Ovary (tissue), 9 donors: Measurements from ENCODE around the gene PHC2. TPM values are rescaled to one million over a fixed set of nuclear protein-coding genes. Genes with fewer than 3 reads are reported as not detected.

ENCODE experiments used
- DNase-seq, 5 donors: peaks; one replicate each; pipeline ENCODE4 v3.0.0-alpha.2; 2019 to 2020
- H3K27ac ChIP-seq, 2 donors: fragments of 200-600 bp; one replicate each; pipeline versions ENCODE4 v1.5.1 to v1.8.0; 2019 to 2022
- H3K27me3 ChIP-seq: fragments of 200-600 bp; one replicate; pipeline ENCODE4 v1.8.0; 2022
- H3K36me3 ChIP-seq: fragments of 200-600 bp; sonication (generic); one replicate; pipeline ENCODE4 v1.5.1; 2019
- H3K4me1 ChIP-seq: one replicate; pipeline ENCODE4 v1.8.1; 2013; ENCODE audit warnings: mild to moderate bottlenecking, moderate library complexity; ENCODE audit not compliant: insufficient read depth
- H3K4me3 ChIP-seq: fragments of 200-600 bp; sonication (generic); one replicate; pipeline ENCODE4 v1.5.1; 2017
- H3K9me3 ChIP-seq, 2 donors: fragments of 200-600 bp in 1 of 2; sonication (generic) in 1 of 2; one replicate each; pipeline versions ENCODE4 v1.5.1 to v1.8.1; 2013 to 2019; ENCODE audit warnings: mild to moderate bottlenecking in 1 of 2, moderate library complexity in 1 of 2
- EP300 ChIP-seq: sonication (generic); formaldehyde crosslinking; IDR thresholded peaks from one replicate; pipeline ENCODE4 v1.6.1; 2017; ENCODE audit warnings: antibody characterized with exemption
- POLR2A ChIP-seq: fragments of 450-650 bp; IDR thresholded peaks from one replicate; pipeline ENCODE4 v1.6.1; 2017; ENCODE audit warnings: antibody characterized with exemption, mild to moderate bottlenecking, moderate library complexity
- WGBS, 3 donors: extraction: QIAGEN DNeasy Blood & Tissue Kit in 1 of 3; methylation state at CpG; one replicate each; pipeline versions ENCODE4 v1.1.5 to v1.1.7; 2013 to 2017; 5-methylcytosine and 5-hydroxymethylcytosine counted together
- intact Hi-C, 4 donors: fragments of 100-400 bp; cut with DNase I; formaldehyde crosslinking; loops; one replicate each; pipeline versions ENCODE4 v1.11.0 to v1.15.1; 2022 to 2023
- polyA plus RNA-seq, 2 donors: library from polyadenylated mRNA; stranded (reverse); fragments of 200-250 nt in 1 of 2; fragments of 350-450 nt in 1 of 2; fragmentation: Illumina TruSeq in 1 of 2; extraction: RNeasy Lipid Tissue Mini Kit (QIAGEN cat#74804) in 1 of 2; gene quantifications; one replicate each; pipeline ENCODE4 v1.2.3, GENCODE V29; 2013 to 2014
- total RNA-seq, 7 donors: library from RNA; depleted of rRNA in 2 of 7; stranded (reverse); fragments of >200 nt in 2 of 7; fragmentation: NEBNext Ultra II Directional in 3 of 7; extraction: Animal tissue kit (Norgen Biotek cat#: 25700) in 3 of 7; gene quantifications; one replicate each; pipeline versions ENCODE4 v1.1.0 to v1.2.4, GENCODE V29; 2016 to 2023
- TF ChIP-seq, protein P1 (sequence below), 3 donors: fragments of 450-650 bp in 2 of 3; fragments of 200-600 bp in 1 of 3; IDR thresholded peaks; one replicate each; pipeline versions ENCODE4 v1.5.1 to v1.8.0; 2016 to 2022; ENCODE audit warnings: antibody characterized with exemption in 3 of 3, mild to moderate bottlenecking in 1 of 3
- donor health status: DM: no; HTN: no; CAD: no; lungs with moderate emphysema.
- donor health status: DM: no; HTN: no; CAD: no.
- donor health status: Bipolar disorder and iron deficiency.
- donor health status: DM: yes; HTN: yes; CAD: no.
- donor health status: DM: no; HTN: no; CAD: no.
- donor health status: DM: yes; HTN: yes; CAD: no.

Gene PHC2
- total and polyA plus RNA-seq, 9 donors: 52.3 to 101 (median 85.5) TPM

DNA sequence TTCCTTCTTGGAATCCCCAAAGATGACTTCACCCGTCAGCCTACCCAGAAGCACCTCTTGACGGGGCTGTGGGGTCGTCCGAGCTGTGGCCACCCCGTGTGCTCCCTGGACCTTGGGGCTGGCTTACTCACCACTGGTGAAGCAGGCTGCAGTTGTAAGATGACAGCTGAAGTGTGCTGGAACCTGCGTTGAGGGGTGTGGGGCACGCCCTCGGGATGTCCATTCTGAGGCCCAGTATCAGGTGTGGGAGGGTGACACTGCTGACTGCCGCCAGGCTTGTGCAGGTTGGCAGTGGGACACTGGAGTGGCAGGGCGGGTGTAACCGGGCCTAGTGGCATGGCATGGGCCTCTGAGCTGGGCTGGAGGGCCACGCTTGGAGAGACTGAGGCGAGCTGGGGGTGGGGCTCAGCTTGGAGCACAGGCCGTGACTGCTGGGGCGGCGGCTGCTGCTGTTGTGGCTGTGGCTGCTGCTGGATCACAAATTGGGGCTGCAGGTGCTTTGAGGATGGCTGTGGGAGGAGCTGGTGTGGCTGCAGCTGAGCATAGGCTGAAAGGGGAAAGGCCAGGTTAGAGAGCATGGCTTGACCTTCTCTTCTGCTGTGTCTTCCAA is 76.1 kb downstream of the PHC2 start:
- Histone ChIP-seq H3K27me3 (no peaks in the 10 kb centered on the region), H3K36me3 (no peaks in the 10 kb centered on the region), H3K4me1 (peaks cover 3% of the 10 kb centered on the region), H3K9me3 (no peaks in the 10 kb centered on the region), H3K4me3 (no peak overlapping the region), H3K27ac (no peak overlapping the region)
- TF ChIP-seq EP300 (no peak), POLR2A (no peak)
- TF ChIP-seq, protein P1, sequence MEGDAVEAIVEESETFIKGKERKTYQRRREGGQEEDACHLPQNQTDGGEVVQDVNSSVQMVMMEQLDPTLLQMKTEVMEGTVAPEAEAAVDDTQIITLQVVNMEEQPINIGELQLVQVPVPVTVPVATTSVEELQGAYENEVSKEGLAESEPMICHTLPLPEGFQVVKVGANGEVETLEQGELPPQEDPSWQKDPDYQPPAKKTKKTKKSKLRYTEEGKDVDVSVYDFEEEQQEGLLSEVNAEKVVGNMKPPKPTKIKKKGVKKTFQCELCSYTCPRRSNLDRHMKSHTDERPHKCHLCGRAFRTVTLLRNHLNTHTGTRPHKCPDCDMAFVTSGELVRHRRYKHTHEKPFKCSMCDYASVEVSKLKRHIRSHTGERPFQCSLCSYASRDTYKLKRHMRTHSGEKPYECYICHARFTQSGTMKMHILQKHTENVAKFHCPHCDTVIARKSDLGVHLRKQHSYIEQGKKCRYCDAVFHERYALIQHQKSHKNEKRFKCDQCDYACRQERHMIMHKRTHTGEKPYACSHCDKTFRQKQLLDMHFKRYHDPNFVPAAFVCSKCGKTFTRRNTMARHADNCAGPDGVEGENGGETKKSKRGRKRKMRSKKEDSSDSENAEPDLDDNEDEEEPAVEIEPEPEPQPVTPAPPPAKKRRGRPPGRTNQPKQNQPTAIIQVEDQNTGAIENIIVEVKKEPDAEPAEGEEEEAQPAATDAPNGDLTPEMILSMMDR (IDR thresholded peaks at IDR 0.05): no peak
- intact Hi-C loops: no loop called here
- 91% methylated on average over 16 of the region's 16 CpGs for WGBS, 3 donors
- no peak for DNase-seq

DNA sequence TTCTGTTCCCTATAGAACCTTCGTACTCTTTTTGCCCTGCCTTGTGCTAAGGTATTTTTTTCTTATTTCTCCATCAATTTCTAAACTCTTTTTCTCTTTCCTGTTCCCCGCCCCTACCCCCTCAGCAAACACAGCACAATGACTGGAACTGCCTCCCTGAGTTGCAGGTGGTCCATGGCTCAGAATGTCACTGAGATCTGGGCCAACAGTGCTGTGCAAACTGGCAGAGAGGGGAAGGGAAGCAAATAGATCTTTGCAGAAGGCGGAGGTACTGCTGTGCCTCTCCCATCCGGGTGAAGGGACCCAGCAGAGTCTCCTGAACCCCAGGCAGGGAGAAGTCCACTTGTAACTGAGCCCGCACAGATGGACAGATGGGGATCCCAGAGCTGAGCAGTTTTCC is 77.4 kb downstream of the PHC2 start:
- Histone ChIP-seq H3K4me3 (no peak overlapping the region), H3K9me3 (no peaks in the 10 kb centered on the region), H3K27ac (no peak overlapping the region), H3K4me1 (peaks cover 3% of the 10 kb centered on the region), H3K36me3 (no peaks in the 10 kb centered on the region), H3K27me3 (no peaks in the 10 kb centered on the region)
- no peak for TF ChIP-seq POLR2A
- TF ChIP-seq, protein P1 (IDR thresholded peaks at IDR 0.05): no peak
- no peak for TF ChIP-seq EP300
- intact Hi-C loops: no loop called here
- WGBS, 3 donors: 90 to 93% (median 92%) methylated on average over 5 of the region's 5 CpGs
- no peak for DNase-seq

DNA sequence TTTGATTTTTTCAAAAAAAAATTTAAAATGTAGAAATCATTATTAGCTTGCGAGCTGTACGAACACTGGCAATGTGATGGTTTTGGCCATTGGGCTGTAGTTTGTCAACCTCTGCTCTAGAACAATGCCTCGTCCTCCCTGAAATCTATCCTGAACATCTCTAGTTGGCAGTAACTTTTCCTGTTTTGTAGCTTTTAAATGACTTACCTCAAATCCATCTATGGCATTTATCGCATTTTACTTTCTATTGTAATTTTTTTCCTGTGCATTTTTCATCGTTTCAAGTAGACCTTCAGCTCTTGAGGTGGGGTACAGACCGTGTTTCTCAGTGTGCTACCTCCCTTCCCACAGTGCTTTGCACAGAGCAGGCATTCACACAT is 79.6 kb downstream of the PHC2 start:
- TF ChIP-seq, protein P1 (IDR thresholded peaks at IDR 0.05): no peak
- TF ChIP-seq EP300 (no peak), POLR2A (no peak)
- no peaks in the 10 kb centered on the region for H3K36me3 ChIP-seq
- DNase-seq: no peak
- WGBS, 3 donors: 87 to 91% (median 89%) methylated on average over 6 of the region's 6 CpGs
- H3K4me3 ChIP-seq: no peak overlapping the region
- intact Hi-C loops: no loop called here
- H3K9me3 ChIP-seq: no peaks in the 10 kb centered on the region
- H3K27ac ChIP-seq: no peak overlapping the region
- peaks cover 12% of the 10 kb centered on the region for H3K4me1 ChIP-seq
- no peaks in the 10 kb centered on the region for H3K27me3 ChIP-seq

DNA sequence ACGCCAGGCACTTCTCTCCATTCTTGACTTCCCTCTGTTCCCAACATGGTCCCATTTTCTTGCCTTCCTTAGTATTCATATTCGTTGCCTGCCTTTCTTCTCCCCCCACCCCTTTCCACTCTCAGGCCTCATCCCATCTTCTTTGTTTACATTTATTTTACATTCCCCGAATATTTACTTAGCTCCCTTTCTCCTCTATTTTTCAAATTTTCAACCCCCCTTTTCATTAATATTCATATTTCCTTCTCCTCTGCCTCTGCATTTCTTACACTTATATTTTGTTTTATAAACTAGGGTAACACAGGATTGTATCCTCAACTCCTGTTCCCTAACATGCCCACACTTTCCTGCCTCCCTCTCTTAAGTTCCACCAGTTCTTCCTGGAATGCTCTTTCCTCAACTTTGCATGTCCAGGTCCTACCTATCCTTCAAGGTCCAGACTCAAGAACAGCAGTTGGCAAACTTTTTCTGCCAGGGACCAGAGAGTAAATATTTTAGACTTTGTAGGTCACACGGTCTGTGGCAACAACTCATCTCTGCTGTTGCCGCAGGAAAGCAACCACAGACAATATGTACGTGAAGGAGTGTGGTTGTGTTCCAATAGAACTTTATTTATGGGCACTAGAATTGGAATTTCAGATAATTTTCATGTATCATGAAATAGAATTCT is 80.1 kb downstream of the PHC2 start:
- intact Hi-C loops: no loop called here
- WGBS, 3 donors: 18 to 30% (median 19%) methylated on average over 6 of the region's 6 CpGs
- Histone ChIP-seq H3K4me1 (peaks cover 14% of the 10 kb centered on the region), H3K9me3 (no peaks in the 10 kb centered on the region), H3K4me3 (peak overlapping the region; percentile 60), H3K27ac (peak overlapping the region in 1 of 2 donors; percentile 81), H3K27me3 (no peaks in the 10 kb centered on the region), H3K36me3 (no peaks in the 10 kb centered on the region)
- TF ChIP-seq POLR2A (no peak), EP300 (no peak)
- TF ChIP-seq, protein P1 (IDR thresholded peaks at IDR 0.05): no peak
- no peak for DNase-seq
